GM11168 (cell line): ENCODE results near the gene CHRM3.
"Not testable (repeated sequence)": the region's sequence is repeated elsewhere in the genome, so short reads cannot be mapped to it uniquely, and the experiment has no call there.

ENCODE experiments used
- in situ Hi-C: fragments of 300-500 bp; cut with MboI; formaldehyde crosslinking; loops from one replicate; pipeline ENCODE4 v1.12.0; 2022; ENCODE audit warnings: low sequenced_read_pairs; ENCODE audit not compliant: unreplicated experiment

Gene CHRM3

GRCh38 chr1:239386453-239387303 lies at the start of gene CHRM3:
Gene CHRM3 (plus strand): TSS chr1:239386568. CDS start chr1:239907452, 520,884 bp downstream.
- in situ Hi-C loops = no loop called here

- in situ Hi-C loops = no loop called here
Measured at GRCh38 chr1:239337799-239338430, 48.5 kb upstream of the CHRM3 start.

GRCh38 chr1:239347776-239348175 lies 38.6 kb upstream of the CHRM3 start:
- in situ Hi-C loops = no loop called here

- in situ Hi-C loops = no loop called here
Measured at GRCh38 chr1:239348635-239349353, 37.6 kb upstream of the CHRM3 start.

- in situ Hi-C loops = no loop called here
Measured at GRCh38 chr1:239349699-239350098, 36.7 kb upstream of the CHRM3 start.

- in situ Hi-C loops = no loop called here
Measured at GRCh38 chr1:239353536-239353935, 32.8 kb upstream of the CHRM3 start.

GRCh38 chr1:239354231-239354630 lies 32.1 kb upstream of the CHRM3 start:
- in situ Hi-C loops = no loop called here

- in situ Hi-C loops = no loop called here
Measured at GRCh38 chr1:239357867-239358266, 28.5 kb upstream of the CHRM3 start.

- in situ Hi-C loops = no loop called here
Measured at GRCh38 chr1:239361403-239361802, 25.0 kb upstream of the CHRM3 start.

GRCh38 chr1:239363930-239364329 lies 22.4 kb upstream of the CHRM3 start:
- in situ Hi-C loops = no loop called here

- in situ Hi-C loops = no loop called here
Measured at GRCh38 chr1:239367196-239367810, 19.1 kb upstream of the CHRM3 start.

- in situ Hi-C loops = no loop called here
Measured at GRCh38 chr1:239368436-239369109, 17.8 kb upstream of the CHRM3 start.

- in situ Hi-C loops = not testable (repeated sequence)
Measured at GRCh38 chr1:239370869-239371268, 15.5 kb upstream of the CHRM3 start.

- in situ Hi-C loops = no loop called here
Measured at GRCh38 chr1:239382666-239383065, 3.7 kb upstream of the CHRM3 start.

GRCh38 chr1:239383714-239384113 lies 2.7 kb upstream of the CHRM3 start:
- in situ Hi-C loops = no loop called here

GRCh38 chr1:239387304-239388158 lies 1.2 kb downstream of the CHRM3 start:
- in situ Hi-C loops = no loop called here

- in situ Hi-C loops = no loop called here
Measured at GRCh38 chr1:239388159-239388485, 1.8 kb downstream of the CHRM3 start.

- in situ Hi-C loops = no loop called here
Measured at GRCh38 chr1:239388578-239388977, 2.2 kb downstream of the CHRM3 start.

- in situ Hi-C loops = no loop called here
Measured at GRCh38 chr1:239389703-239390102, 3.3 kb downstream of the CHRM3 start.
